Left ventricle myocardium inferior (tissue), 1 donor: ENCODE data around the gene ZMIZ1. TPM values are rescaled to one million over a fixed set of nuclear protein-coding genes. Genes with fewer than 3 reads are reported as not detected.

ENCODE experiments used
- DNase-seq: peaks from one replicate; pipeline ENCODE4 v3.0.0-alpha.2; 2020
- H3K27ac ChIP-seq: fragments of 200-600 bp; replicated peaks from 2 replicates; pipeline ENCODE4 v1.8.0; 2021
- H3K27me3 ChIP-seq: fragments of 200-600 bp; 2 replicates; pipeline ENCODE4 v1.8.0; 2021; ENCODE audit warnings: low read depth
- H3K36me3 ChIP-seq: fragments of 200-600 bp; 2 replicates; pipeline ENCODE4 v1.8.0; 2021
- H3K4me1 ChIP-seq: fragments of 200-600 bp; 2 replicates; pipeline ENCODE4 v1.8.0; 2021
- H3K4me3 ChIP-seq: fragments of 200-600 bp; 2 replicates; pipeline ENCODE4 v1.8.0; 2021; ENCODE audit warnings: mild to moderate bottlenecking, moderate library complexity
- H3K9me3 ChIP-seq: fragments of 200-600 bp; replicated peaks from 2 replicates; pipeline ENCODE4 v1.8.0; 2021
- intact Hi-C: fragments of 100-400 bp; cut with micrococcal nuclease; formaldehyde crosslinking; loops from one replicate; pipeline ENCODE4 v1.11.0; 2022
- total RNA-seq: library from RNA; stranded (reverse); fragmentation: NEBNext Ultra II Directional; extraction: Animal tissue kit (Norgen Biotek cat#: 25700); gene quantifications from one replicate; pipeline ENCODE4 v1.2.1, GENCODE V29; 2021
- TF ChIP-seq, protein P1 (sequence below): fragments of 200-600 bp; IDR thresholded peaks from 2 replicates; pipeline ENCODE4 v1.8.0; 2021; ENCODE audit warnings: antibody characterized with exemption, mild to moderate bottlenecking, borderline replicate concordance
- donor health status: DM: no; HTN: yes; CAD: no; lungs with severe emphysema.

The ZMIZ1 gene
- total RNA-seq, 1 donor from 2014 or later, result 55.9 TPM

- Histone ChIP-seq H3K9me3 (peaks cover 3% of the 10 kb centered on the region), H3K4me1 (peaks cover 16% of the 10 kb centered on the region), H3K27ac (no peak overlapping the region), H3K4me3 (no peak overlapping the region), H3K27me3 (no peaks in the 10 kb centered on the region), H3K36me3 (no peaks in the 10 kb centered on the region)
- DNase-seq, result no peak
- TF ChIP-seq, protein P1, sequence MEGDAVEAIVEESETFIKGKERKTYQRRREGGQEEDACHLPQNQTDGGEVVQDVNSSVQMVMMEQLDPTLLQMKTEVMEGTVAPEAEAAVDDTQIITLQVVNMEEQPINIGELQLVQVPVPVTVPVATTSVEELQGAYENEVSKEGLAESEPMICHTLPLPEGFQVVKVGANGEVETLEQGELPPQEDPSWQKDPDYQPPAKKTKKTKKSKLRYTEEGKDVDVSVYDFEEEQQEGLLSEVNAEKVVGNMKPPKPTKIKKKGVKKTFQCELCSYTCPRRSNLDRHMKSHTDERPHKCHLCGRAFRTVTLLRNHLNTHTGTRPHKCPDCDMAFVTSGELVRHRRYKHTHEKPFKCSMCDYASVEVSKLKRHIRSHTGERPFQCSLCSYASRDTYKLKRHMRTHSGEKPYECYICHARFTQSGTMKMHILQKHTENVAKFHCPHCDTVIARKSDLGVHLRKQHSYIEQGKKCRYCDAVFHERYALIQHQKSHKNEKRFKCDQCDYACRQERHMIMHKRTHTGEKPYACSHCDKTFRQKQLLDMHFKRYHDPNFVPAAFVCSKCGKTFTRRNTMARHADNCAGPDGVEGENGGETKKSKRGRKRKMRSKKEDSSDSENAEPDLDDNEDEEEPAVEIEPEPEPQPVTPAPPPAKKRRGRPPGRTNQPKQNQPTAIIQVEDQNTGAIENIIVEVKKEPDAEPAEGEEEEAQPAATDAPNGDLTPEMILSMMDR, result no peak
- intact Hi-C loops, result no loop called here
Measured at GRCh38 chr10:79321494-79321882, 252.7 kb downstream of the ZMIZ1 start.

- no peaks in the 10 kb centered on the region for H3K27me3 ChIP-seq
- H3K27ac ChIP-seq, result no peak overlapping the region
- TF ChIP-seq, protein P1, result no peak
- no peak overlapping the region for H3K4me3 ChIP-seq
- H3K36me3 ChIP-seq, result no peaks in the 10 kb centered on the region
- H3K9me3 ChIP-seq, result peaks cover 3% of the 10 kb centered on the region
- H3K4me1 ChIP-seq, result peaks cover 11% of the 10 kb centered on the region
- DNase-seq, result no peak
- intact Hi-C loops, result no loop called here
Measured at GRCh38 chr10:79321951-79322350, 253.2 kb downstream of the ZMIZ1 start.

- Histone ChIP-seq H3K27ac (no peak overlapping the region), H3K27me3 (no peaks in the 10 kb centered on the region), H3K9me3 (peaks cover 3% of the 10 kb centered on the region), H3K36me3 (no peaks in the 10 kb centered on the region), H3K4me3 (no peak overlapping the region), H3K4me1 (peaks cover 4% of the 10 kb centered on the region)
- intact Hi-C loops, result no loop called here
- TF ChIP-seq, protein P1, result no peak
- no peak for DNase-seq
Measured at GRCh38 chr10:79322616-79323543, 254.1 kb downstream of the ZMIZ1 start.

GRCh38 chr10:79323602-79324001 lies 254.8 kb downstream of the ZMIZ1 start:
- Histone ChIP-seq H3K27me3 (no peaks in the 10 kb centered on the region), H3K9me3 (peaks cover 3% of the 10 kb centered on the region), H3K27ac (no peak overlapping the region), H3K4me3 (no peak overlapping the region), H3K36me3 (no peaks in the 10 kb centered on the region), H3K4me1 (no peaks in the 10 kb centered on the region)
- no peak for DNase-seq
- intact Hi-C loops, result no loop called here
- TF ChIP-seq, protein P1, result no peak

GRCh38 chr10:79324032-79324695 lies 255.4 kb downstream of the ZMIZ1 start:
- H3K27me3 ChIP-seq, result no peaks in the 10 kb centered on the region
- no peak overlapping the region for H3K27ac ChIP-seq
- H3K4me1 ChIP-seq, result no peaks in the 10 kb centered on the region
- H3K9me3 ChIP-seq, result peaks cover 2% of the 10 kb centered on the region
- DNase-seq, result no peak
- H3K36me3 ChIP-seq, result no peaks in the 10 kb centered on the region
- intact Hi-C loops, result no loop called here
- no peak overlapping the region for H3K4me3 ChIP-seq
- TF ChIP-seq, protein P1, result no peak
